Fibroblast of lung (primary cell): ENCODE data around the gene IGF2. TPM values are rescaled to one million over a fixed set of nuclear protein-coding genes. Genes with fewer than 3 reads are reported as not detected.
A peak's percentile ranks its signal among the peaks of the same experiment; 100 is the strongest.

Experiments used
- DNase-seq, 2 donors: peaks; one replicate each; pipeline versions ENCODE4 v3.0.0 to v3.0.0-alpha.2; 2010; ENCODE audit warnings: low read depth in 2 of 2
- H2AFZ ChIP-seq: 2 replicates; pipeline ENCODE4 v1.5.1; 2012; ENCODE audit warnings: low read length, control low read depth, inconsistent platforms
- H3K27ac ChIP-seq: 2 replicates; pipeline ENCODE4 v1.5.1; 2011; ENCODE audit warnings: low read length, control low read depth; ENCODE audit not compliant: insufficient read depth
- H3K27me3 ChIP-seq: 2 replicates; pipeline ENCODE4 v1.5.1; 2011; ENCODE audit warnings: mild to moderate bottlenecking, low read length; ENCODE audit not compliant: control insufficient read depth, insufficient read depth
- H3K36me3 ChIP-seq: 2 replicates; pipeline ENCODE4 v1.5.1; 2011; ENCODE audit warnings: low read length; ENCODE audit not compliant: control insufficient read depth, insufficient read depth
- H3K4me1 ChIP-seq: 2 replicates; pipeline ENCODE4 v1.5.1; 2011; ENCODE audit warnings: low read length; ENCODE audit not compliant: control insufficient read depth, insufficient read depth; ENCODE audit errors: extremely low read depth
- H3K4me2 ChIP-seq: 2 replicates; pipeline ENCODE4 v1.5.1; 2011; ENCODE audit warnings: low read length, control low read depth; ENCODE audit not compliant: insufficient read depth; ENCODE audit errors: extremely low read depth
- H3K4me3 ChIP-seq, 4 experiments: fragments of 200-600 bp in 1 of 4; sonication (generic) in 1 of 4; replicated peaks in 1 of 4; 2 replicates each; pipeline ENCODE4 v1.5.1; 2011 to 2016; ENCODE audit warnings: low read length in 4 of 4, low read depth in 3 of 4, mild to moderate bottlenecking in 3 of 4, control low read depth in 2 of 4, inconsistent platforms in 1 of 4, mixed read lengths in 1 of 4; ENCODE audit not compliant: insufficient read depth in 1 of 4; ENCODE audit errors: control extremely low read depth in 1 of 4
- H3K79me2 ChIP-seq: 2 replicates; pipeline ENCODE4 v1.5.1; 2012; ENCODE audit warnings: mild to moderate bottlenecking, low read length, inconsistent platforms; ENCODE audit not compliant: control insufficient read depth, insufficient read depth
- H3K9ac ChIP-seq: 2 replicates; pipeline ENCODE4 v1.5.1; 2011; ENCODE audit warnings: mild to moderate bottlenecking, low read length, control low read depth; ENCODE audit not compliant: insufficient read depth
- H3K9me3 ChIP-seq: 2 replicates; pipeline ENCODE4 v1.5.1; 2012; ENCODE audit warnings: low read depth, low read length; ENCODE audit not compliant: control insufficient read depth, insufficient read depth
- H4K20me1 ChIP-seq: 2 replicates; pipeline ENCODE4 v1.5.1; 2011; ENCODE audit warnings: low read length; ENCODE audit not compliant: control insufficient read depth, insufficient read depth; ENCODE audit errors: extremely low read depth
- CTCF ChIP-seq, 2 donors: IDR thresholded peaks in 1 of 2; conservative IDR thresholded peaks in 1 of 2; 1 replicate in 1 of 2; 2 replicates in 1 of 2; pipeline ENCODE4 v1.5.1; 2011 to 2012; ENCODE audit warnings: low read length in 2 of 2, control low read depth in 1 of 2, inconsistent platforms in 1 of 2, low read depth in 1 of 2, mild to moderate bottlenecking in 1 of 2
- EZH2 ChIP-seq: IDR thresholded peaks from 2 replicates; pipeline ENCODE4 v1.5.1; 2012; ENCODE audit warnings: low read length, control low read depth, mild to moderate bottlenecking; ENCODE audit errors: missing control alignments
- polyA plus RNA-seq, 2 donors: library from polyadenylated mRNA; depleted of rRNA in 1 of 2; stranded (reverse) in 1 of 2; unstranded in 1 of 2; fragments of >200 nt; gene quantifications; 2 replicates each; pipeline ENCODE4 v1.2.1, GENCODE V29; 2011 to 2012; ENCODE audit warnings: missing spikeins in 1 of 2
- total RNA-seq: library from RNA; depleted of rRNA; stranded (reverse); fragments of >200 nt; gene quantifications from 2 replicates; pipeline ENCODE4 v1.2.1, GENCODE V29; 2014

The IGF2 gene
- total and polyA plus RNA-seq, 2 donors (not counting 1 experiment from before 2014, with no cell fraction given) = 0.08 to 0.17 TPM

GRCh38 chr11:2135648-2136201, 3.5 kb downstream of the IGF2 start:
- no peak for TF ChIP-seq CTCF (conservative IDR thresholded peaks at IDR 0.05 in 1 of 2, IDR thresholded peaks at IDR 0.05 in 1 of 2; ENCODE audit: low read depth in 1 of 2, low read length in 2 of 2)
- TF ChIP-seq EZH2 = no peak

GRCh38 chr11:2135018-2135569, 4.1 kb downstream of the IGF2 start:
- TF ChIP-seq CTCF (conservative IDR thresholded peaks at IDR 0.05 in 1 of 2, IDR thresholded peaks at IDR 0.05 in 1 of 2; ENCODE audit: low read depth in 1 of 2, low read length in 2 of 2) (no peak), EZH2 (no peak)
- Histone ChIP-seq H3K4me3 (no peak overlapping the region), H4K20me1 (no peaks in the 10 kb centered on the region), H3K4me2 (no peak overlapping the region), H3K36me3 (no peaks in the 10 kb centered on the region), H3K27me3 (peaks cover 14% of the 10 kb centered on the region), H3K79me2 (no peaks in the 10 kb centered on the region), H3K27ac (no peak overlapping the region), H3K9ac (no peak overlapping the region), H3K9me3 (no peaks in the 10 kb centered on the region), H2AFZ (no peak overlapping the region), H3K4me1 (no peaks in the 10 kb centered on the region)
- no peak for DNase-seq

More at GRCh38 chr11:2135648-2136201, 3.5 kb downstream of the IGF2 start:
- no peaks in the 10 kb centered on the region for H3K4me1 ChIP-seq
- H3K79me2 ChIP-seq = no peaks in the 10 kb centered on the region
- no peak overlapping the region for H3K27ac ChIP-seq
- H3K9ac ChIP-seq = no peak overlapping the region
- no peaks in the 10 kb centered on the region for H3K36me3 ChIP-seq
- H3K27me3 ChIP-seq = peaks cover 17% of the 10 kb centered on the region
- H4K20me1 ChIP-seq = no peaks in the 10 kb centered on the region
- no peaks in the 10 kb centered on the region for H3K9me3 ChIP-seq
- peak overlapping the region in 1 of 4 experiments; percentile 3 for H3K4me3 ChIP-seq
- no peak overlapping the region for H3K4me2 ChIP-seq
- no peak overlapping the region for H2AFZ ChIP-seq
- DNase-seq = no peak

GRCh38 chr11:2134022-2135010, 4.9 kb downstream of the IGF2 start:
- Histone ChIP-seq H3K27me3 (peaks cover 12% of the 10 kb centered on the region), H3K36me3 (no peaks in the 10 kb centered on the region), H3K9me3 (no peaks in the 10 kb centered on the region), H3K79me2 (no peaks in the 10 kb centered on the region), H3K27ac (no peak overlapping the region), H3K4me2 (no peak overlapping the region), H3K4me3 (no peak overlapping the region), H3K4me1 (no peaks in the 10 kb centered on the region), H4K20me1 (no peaks in the 10 kb centered on the region), H3K9ac (no peak overlapping the region), H2AFZ (no peak overlapping the region)
- no peak for TF ChIP-seq CTCF (conservative IDR thresholded peaks at IDR 0.05 in 1 of 2, IDR thresholded peaks at IDR 0.05 in 1 of 2; ENCODE audit: low read depth in 1 of 2, low read length in 2 of 2)
- TF ChIP-seq EZH2 = no peak
- no peak for DNase-seq
